ENCODE data around the gene MOCOS.

GRCh38 chr18:36167692-36168218 is 19.5 kb upstream of the MOCOS start:
- TF ChIP-seq SIRT6 (IDR thresholded peaks at IDR 0.05; ENCODE audit: low read length) (no peak), E2F6 (IDR thresholded peaks at IDR 0.05) (no peak), RBBP5 (IDR thresholded peaks at IDR 0.05; ENCODE audit: borderline replicate concordance, low read depth, low read length) (no peak), CEBPB (IDR thresholded peaks at IDR 0.05; ENCODE audit: low read depth, low read length) (no peak), TEAD4 (IDR thresholded peaks at IDR 0.05; ENCODE audit: low read depth, low read length) (no peak), POLR2AphosphoS5 (IDR thresholded peaks at IDR 0.05; ENCODE audit: low read depth, low read length) (no peak), BRCA1 (IDR thresholded peaks at IDR 0.05; ENCODE audit: low read depth, low read length) (no peak), MAFK (IDR thresholded peaks at IDR 0.05; ENCODE audit: low read depth, low read length) (no peak), RAD21 (IDR thresholded peaks at IDR 0.05 in 1 of 2, conservative IDR thresholded peaks at IDR 0.05 in 1 of 2; ENCODE audit: low read depth in 2 of 2, low read length in 2 of 2) (no peak), CTCF (IDR thresholded peaks at IDR 0.05; ENCODE audit: control extremely low read depth in 1 of 3, insufficient read depth in 1 of 3, low read depth in 1 of 3, low read length in 3 of 3) (no peak), CHD2 (IDR thresholded peaks at IDR 0.05; ENCODE audit: low read length) (no peak)

Measured in H1 (cell line).